ENCODE data around the gene GDAP1L1.
"Not testable (repeated sequence)": the region's sequence is repeated elsewhere in the genome, so short reads cannot be mapped to it uniquely, and the experiment has no call there.

GDAP1L1 gene

DNA sequence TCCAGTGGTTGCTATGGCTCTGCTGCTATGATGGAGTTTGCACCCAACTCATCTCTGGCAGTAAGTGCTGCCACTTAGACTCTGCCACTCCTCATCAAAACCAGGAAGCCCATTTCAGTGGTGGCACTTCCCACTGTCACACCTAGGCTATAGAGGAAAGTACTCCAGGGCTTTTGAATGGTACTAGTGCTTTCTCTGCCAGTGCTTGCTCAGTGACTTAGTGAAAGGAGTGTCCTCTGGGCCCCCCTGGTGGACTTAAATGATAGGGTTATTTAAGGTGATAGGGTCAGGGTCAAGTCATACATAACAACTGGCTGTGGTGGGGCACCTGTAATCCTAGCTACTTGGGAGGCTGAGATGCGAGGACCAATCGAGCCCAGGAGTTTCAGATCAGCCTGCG, 41.1 kb downstream of the GDAP1L1 start:
- no peak for TF ChIP-seq CTCF (IDR thresholded peaks at IDR 0.05; ENCODE audit: control extremely low read depth, extremely low read depth, low read depth, missing control alignments)
- no peak for DNase-seq (ENCODE audit: extremely low spot score)
- ChIA-PET POLR2A (no interaction called here), CTCF (interaction anchor here (3.5 kb wide), 1 partner anchor 71 kb away, joined by 19 read pairs; no protein-coding TSS in a partner anchor)

- POLR2A ChIA-PET = no interaction called here
- no peak for DNase-seq (ENCODE audit: extremely low spot score)
- CTCF ChIA-PET = interaction anchor here (1.0 to 3.5 kb wide), 2 partner anchors 19 to 75 kb away, joined by 3 to 19 read pairs; partner anchors contain the start of gene FITM2
- TF ChIP-seq CTCF (IDR thresholded peaks at IDR 0.05; ENCODE audit: control extremely low read depth, extremely low read depth, low read depth, missing control alignments) = no peak
These were observed 44.6 kb downstream of the GDAP1L1 start for GRCh38 chr20:44291754-44292153.

- TF ChIP-seq CTCF (IDR thresholded peaks at IDR 0.05; ENCODE audit: control extremely low read depth, extremely low read depth, low read depth, missing control alignments) = no peak
- no peak for DNase-seq (ENCODE audit: extremely low spot score)
- CTCF ChIA-PET = interaction anchor here (1.3 to 3.5 kb wide), 3 partner anchors 11 to 79 kb away, joined by 3 to 16 read pairs (median 3); partner anchors contain the start of gene FITM2
- POLR2A ChIA-PET = no interaction called here
These were observed 48.9 kb downstream of the GDAP1L1 start for GRCh38 chr20:44296011-44296410.

DNA sequence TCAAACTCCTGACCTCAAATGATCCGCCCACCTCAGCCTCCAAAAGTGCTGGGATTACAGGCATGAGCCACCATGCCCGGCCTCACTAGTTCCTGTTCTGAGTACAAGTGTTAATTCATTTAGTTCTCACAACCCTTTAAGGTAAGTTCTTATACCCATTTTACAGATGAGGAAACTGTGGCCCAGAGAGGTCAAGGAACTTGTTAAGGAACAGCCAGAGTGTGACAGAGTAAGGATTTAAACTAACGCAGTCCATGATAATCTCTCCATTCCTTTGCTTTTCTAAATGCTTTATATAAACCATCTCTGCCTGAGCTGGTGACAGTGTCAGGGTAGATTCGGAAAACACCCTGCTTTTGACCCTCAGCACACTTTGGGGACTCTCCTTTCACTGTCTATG, 50.6 kb downstream of the GDAP1L1 start:
- TF ChIP-seq CTCF (IDR thresholded peaks at IDR 0.05; ENCODE audit: control extremely low read depth, extremely low read depth, low read depth, missing control alignments) = no peak
- no peak for DNase-seq (ENCODE audit: extremely low spot score)
- ChIA-PET POLR2A (no interaction called here), CTCF (interaction anchor here (3.5 kb wide), 1 partner anchor 13 kb away, joined by 16 read pairs; the partner anchor contains the start of gene FITM2)

DNA sequence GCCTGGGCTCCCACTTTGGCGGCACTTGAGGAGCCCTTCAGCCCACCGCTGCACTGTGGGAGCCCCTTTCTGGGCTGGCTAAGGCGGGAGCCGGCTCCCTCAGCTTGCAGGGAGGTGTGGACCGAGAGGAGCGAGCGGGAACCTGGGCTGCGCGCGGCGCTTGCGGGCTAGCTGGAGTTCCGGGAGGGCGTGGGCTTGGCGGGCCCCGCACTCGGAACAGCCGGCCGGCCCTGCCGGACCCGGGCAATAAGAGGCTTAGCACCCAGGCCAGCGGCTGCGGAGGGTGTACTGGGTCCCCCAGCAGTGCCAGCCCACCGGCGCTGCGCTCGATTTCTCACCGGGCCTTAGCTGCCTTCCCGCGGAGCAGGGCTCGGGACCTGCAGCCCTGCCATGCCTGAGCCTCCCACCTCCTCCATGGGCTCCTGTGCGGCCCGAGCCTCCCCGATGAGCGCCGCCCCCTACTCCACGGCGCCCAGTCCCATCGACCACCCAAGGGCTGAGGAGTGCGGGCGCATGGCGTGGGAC, 52.0 kb downstream of the GDAP1L1 start:
- POLR2A ChIA-PET; DNase-seq (ENCODE audit: extremely low spot score): not testable (repeated sequence)
- CTCF ChIA-PET = interaction anchor here (1.6 to 2.1 kb wide), 2 partner anchors 12 to 82 kb away, joined by 6 to 23 read pairs; partner anchors contain the start of gene FITM2

GRCh38 chr20:44301285-44301684, 54.2 kb downstream of the GDAP1L1 start:
- ChIA-PET CTCF (interaction anchor here (1.2 to 2.1 kb wide), 5 partner anchors 10 to 88 kb away, joined by 3 to 23 read pairs (median 3); partner anchors contain the start of gene FITM2), POLR2A (no interaction called here)
- no peak for DNase-seq (ENCODE audit: extremely low spot score)
- no peak for TF ChIP-seq CTCF (IDR thresholded peaks at IDR 0.05; ENCODE audit: control extremely low read depth, extremely low read depth, low read depth, missing control alignments)

DNA sequence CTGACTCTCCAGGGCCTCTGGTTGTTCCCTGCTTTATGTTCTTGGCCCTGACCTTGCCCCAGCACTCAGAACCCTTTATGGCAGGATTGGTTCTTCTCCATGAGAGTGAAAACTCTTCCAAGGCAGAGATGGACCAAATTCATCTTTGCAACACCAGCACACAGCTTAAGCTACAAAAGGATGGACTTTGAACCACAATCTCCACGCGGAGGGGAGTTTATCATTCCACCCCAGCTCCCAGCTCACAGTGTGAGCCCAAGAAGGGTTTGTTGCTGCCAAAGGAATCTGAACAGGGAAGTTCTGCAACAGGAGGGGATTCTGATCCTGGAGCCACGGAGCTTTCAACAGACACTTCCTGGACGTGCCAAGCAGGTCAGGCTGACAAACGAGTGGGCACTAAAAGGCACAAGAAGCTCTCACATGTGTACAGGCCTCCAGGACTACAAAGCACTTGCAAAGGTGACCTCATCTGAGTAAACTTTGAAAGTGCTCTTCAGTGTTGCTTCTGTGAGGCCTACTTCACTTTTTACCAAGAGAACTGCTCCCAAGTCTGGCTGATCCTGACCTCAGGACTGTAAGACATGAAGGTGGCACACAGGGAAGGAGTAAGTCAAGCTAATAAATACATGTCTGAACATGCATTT, 55.0 kb downstream of the GDAP1L1 start:
- ChIA-PET POLR2A (no interaction called here), CTCF (interaction anchor here (0.9 kb wide), 1 partner anchor 9 kb away, joined by 3 read pairs; the partner anchor contains the start of gene FITM2)
- no peak for TF ChIP-seq CTCF (IDR thresholded peaks at IDR 0.05; ENCODE audit: control extremely low read depth, extremely low read depth, low read depth, missing control alignments)
- no peak for DNase-seq (ENCODE audit: extremely low spot score)

Measured in GM10248 (cell line).